ENCODE results near the gene NCAPG2.

DNA sequence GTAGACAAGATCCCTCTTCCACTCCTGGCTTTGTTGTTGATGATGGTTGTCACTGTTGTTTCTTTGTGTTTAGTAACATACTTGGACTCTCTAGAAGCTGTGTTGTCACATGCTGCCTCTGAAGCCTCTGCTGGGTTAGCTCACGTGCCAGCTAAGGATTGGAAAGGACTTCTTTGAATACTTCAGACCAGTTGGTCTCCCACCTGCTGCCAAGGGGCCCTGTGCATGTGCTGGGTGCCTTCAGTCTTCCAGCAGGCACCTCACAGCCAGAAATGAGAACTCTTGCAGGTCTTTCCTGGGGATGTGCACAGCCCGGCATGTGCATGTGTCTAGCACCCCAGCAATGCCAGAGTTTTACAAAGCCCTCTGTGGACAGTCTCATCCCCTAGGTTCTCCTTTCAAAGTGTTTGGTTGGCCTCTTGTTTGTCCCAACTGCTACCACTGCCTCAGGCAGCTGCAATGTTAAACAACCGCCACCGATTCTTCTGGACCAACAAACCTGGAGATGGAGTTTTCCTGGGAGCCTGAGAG lies 21.7 kb upstream of the NCAPG2 start:
- TF ChIP-seq, protein P1, sequence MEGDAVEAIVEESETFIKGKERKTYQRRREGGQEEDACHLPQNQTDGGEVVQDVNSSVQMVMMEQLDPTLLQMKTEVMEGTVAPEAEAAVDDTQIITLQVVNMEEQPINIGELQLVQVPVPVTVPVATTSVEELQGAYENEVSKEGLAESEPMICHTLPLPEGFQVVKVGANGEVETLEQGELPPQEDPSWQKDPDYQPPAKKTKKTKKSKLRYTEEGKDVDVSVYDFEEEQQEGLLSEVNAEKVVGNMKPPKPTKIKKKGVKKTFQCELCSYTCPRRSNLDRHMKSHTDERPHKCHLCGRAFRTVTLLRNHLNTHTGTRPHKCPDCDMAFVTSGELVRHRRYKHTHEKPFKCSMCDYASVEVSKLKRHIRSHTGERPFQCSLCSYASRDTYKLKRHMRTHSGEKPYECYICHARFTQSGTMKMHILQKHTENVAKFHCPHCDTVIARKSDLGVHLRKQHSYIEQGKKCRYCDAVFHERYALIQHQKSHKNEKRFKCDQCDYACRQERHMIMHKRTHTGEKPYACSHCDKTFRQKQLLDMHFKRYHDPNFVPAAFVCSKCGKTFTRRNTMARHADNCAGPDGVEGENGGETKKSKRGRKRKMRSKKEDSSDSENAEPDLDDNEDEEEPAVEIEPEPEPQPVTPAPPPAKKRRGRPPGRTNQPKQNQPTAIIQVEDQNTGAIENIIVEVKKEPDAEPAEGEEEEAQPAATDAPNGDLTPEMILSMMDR (IDR thresholded peaks at IDR 0.05), result no peak
- TF ChIP-seq POLR2A (IDR thresholded peaks at IDR 0.05), result no peak
